ENCODE data around the gene NFE2L1.
"Not testable (repeated sequence)": the region's sequence is repeated elsewhere in the genome, so short reads cannot be mapped to it uniquely, and the experiment has no call there.

Gene NFE2L1

GRCh38 chr17:48047741-48048383, at the start of gene NFE2L1:
Gene NFE2L1, plus strand, starts transcription at chr17:48048359. Its CDS starts 2,760 bp downstream, at chr17:48051119.
- DNase-seq: peak; percentile 99

GRCh38 chr17:47999582-47999981, 48.6 kb upstream of the NFE2L1 start:
- DNase-seq: no peak

GRCh38 chr17:48001197-48001596, 47.0 kb upstream of the NFE2L1 start:
- no peak for DNase-seq

GRCh38 chr17:48001657-48002056, 46.5 kb upstream of the NFE2L1 start:
- DNase-seq: not testable (repeated sequence)

GRCh38 chr17:48002266-48002915, 45.8 kb upstream of the NFE2L1 start:
- no peak for DNase-seq

GRCh38 chr17:48002916-48003416, 45.2 kb upstream of the NFE2L1 start:
- DNase-seq: no peak

GRCh38 chr17:48003417-48004151, 44.6 kb upstream of the NFE2L1 start:
- no peak for DNase-seq

- DNase-seq: no peak
Measured at GRCh38 chr17:48004983-48005382, 43.2 kb upstream of the NFE2L1 start.

- no peak for DNase-seq
Measured at GRCh38 chr17:48006936-48007709, 41.0 kb upstream of the NFE2L1 start.

GRCh38 chr17:48010193-48010592, 38.0 kb upstream of the NFE2L1 start:
- DNase-seq: no peak

- DNase-seq: peak; percentile 64
Measured at GRCh38 chr17:48011405-48012150, 36.6 kb upstream of the NFE2L1 start.

- DNase-seq: peak; percentile 82
Measured at GRCh38 chr17:48012151-48012520, 36.0 kb upstream of the NFE2L1 start.

GRCh38 chr17:48012654-48013053, 35.5 kb upstream of the NFE2L1 start:
- DNase-seq: no peak

GRCh38 chr17:48013876-48014594, 34.1 kb upstream of the NFE2L1 start:
- DNase-seq: no peak

GRCh38 chr17:48014595-48015111, 33.5 kb upstream of the NFE2L1 start:
- no peak for DNase-seq

GRCh38 chr17:48016112-48016511, 32.0 kb upstream of the NFE2L1 start:
- DNase-seq: no peak

GRCh38 chr17:48017817-48018158, 30.4 kb upstream of the NFE2L1 start:
- not testable (repeated sequence) for DNase-seq

GRCh38 chr17:48021934-48022333, 26.2 kb upstream of the NFE2L1 start:
- no peak for DNase-seq

GRCh38 chr17:48022901-48023300, 25.3 kb upstream of the NFE2L1 start:
- no peak for DNase-seq

- peak; percentile 74 for DNase-seq
Measured at GRCh38 chr17:48023400-48024148, 24.6 kb upstream of the NFE2L1 start.

Measured in activated CD8-positive, alpha-beta memory T cell treated with anti-CD3 and anti-CD28 coated beads for 24 hours (primary cell).